Measurements from ENCODE around the gene PPP6R3. TPM values are rescaled to one million over a fixed set of nuclear protein-coding genes. Genes with fewer than 3 reads are reported as not detected.

PPP6R3 gene
- polyA plus RNA-seq, 1 donor from 2014 or later: 111 TPM

DNA sequence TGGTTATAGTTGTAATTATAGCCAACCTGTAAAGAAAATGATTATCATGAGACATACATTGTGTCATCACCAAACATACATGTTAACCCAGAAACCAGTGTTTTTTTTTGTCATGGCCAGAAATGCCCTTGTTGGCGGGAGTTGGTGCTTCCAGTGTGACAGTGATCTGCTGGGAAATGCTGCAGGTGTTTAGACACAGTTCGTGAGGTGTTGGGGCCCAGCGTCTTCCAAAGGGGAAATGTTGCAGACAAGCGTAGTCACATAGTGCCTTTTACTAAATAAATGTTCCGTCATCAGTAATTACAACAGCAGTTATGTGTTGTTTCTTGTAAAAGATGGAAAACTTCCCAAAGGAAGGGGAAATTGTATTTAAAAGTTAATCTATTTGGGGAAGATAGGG, 131.2 kb downstream of the PPP6R3 start:
- H2AFZ ChIP-seq (ENCODE audit: low read depth, low read length): no peak overlapping the region
- no peaks in the 10 kb centered on the region for H3K27me3 ChIP-seq (ENCODE audit: insufficient read depth, low read depth, low read length)
- H4K20me1 ChIP-seq (ENCODE audit: insufficient read depth): no peaks in the 10 kb centered on the region
- no peaks in the 10 kb centered on the region for H3K9me2 ChIP-seq (ENCODE audit: insufficient read depth, low read length)
- H3K9ac ChIP-seq (ENCODE audit: low read length): no peak overlapping the region
- no peak overlapping the region for H3K4me3 ChIP-seq (ENCODE audit: low read length)
- no peaks in the 10 kb centered on the region for H3F3A ChIP-seq (ENCODE audit: insufficient read depth, low read length, poor library complexity, severe bottlenecking)
- H3K9me3 ChIP-seq (ENCODE audit: low read length): no peaks in the 10 kb centered on the region
- H3K36me3 ChIP-seq (ENCODE audit: insufficient read depth, low read length): peaks cover 7% of the 10 kb centered on the region
- H3K79me2 ChIP-seq (replicated peaks; ENCODE audit: insufficient read depth, low read length): no peaks in the 10 kb centered on the region
- H3K4me2 ChIP-seq (ENCODE audit: low read length): no peak overlapping the region
- no peak for TF ChIP-seq EZH2 (IDR thresholded peaks at IDR 0.05; ENCODE audit: borderline replicate concordance, insufficient read depth, low read length, poor library complexity, severe bottlenecking)
- TF ChIP-seq EP300 (conservative IDR thresholded peaks at IDR 0.05; ENCODE audit: poor library complexity, severe bottlenecking): no peak
- TF ChIP-seq SMC3 (conservative IDR thresholded peaks at IDR 0.05; ENCODE audit: poor library complexity): no peak
- TF ChIP-seq MXI1 (conservative IDR thresholded peaks at IDR 0.05; ENCODE audit: poor library complexity, severe bottlenecking): no peak
- TF ChIP-seq POLR2AphosphoS5 (IDR thresholded peaks at IDR 0.05): no peak
- TF ChIP-seq, protein P1, sequence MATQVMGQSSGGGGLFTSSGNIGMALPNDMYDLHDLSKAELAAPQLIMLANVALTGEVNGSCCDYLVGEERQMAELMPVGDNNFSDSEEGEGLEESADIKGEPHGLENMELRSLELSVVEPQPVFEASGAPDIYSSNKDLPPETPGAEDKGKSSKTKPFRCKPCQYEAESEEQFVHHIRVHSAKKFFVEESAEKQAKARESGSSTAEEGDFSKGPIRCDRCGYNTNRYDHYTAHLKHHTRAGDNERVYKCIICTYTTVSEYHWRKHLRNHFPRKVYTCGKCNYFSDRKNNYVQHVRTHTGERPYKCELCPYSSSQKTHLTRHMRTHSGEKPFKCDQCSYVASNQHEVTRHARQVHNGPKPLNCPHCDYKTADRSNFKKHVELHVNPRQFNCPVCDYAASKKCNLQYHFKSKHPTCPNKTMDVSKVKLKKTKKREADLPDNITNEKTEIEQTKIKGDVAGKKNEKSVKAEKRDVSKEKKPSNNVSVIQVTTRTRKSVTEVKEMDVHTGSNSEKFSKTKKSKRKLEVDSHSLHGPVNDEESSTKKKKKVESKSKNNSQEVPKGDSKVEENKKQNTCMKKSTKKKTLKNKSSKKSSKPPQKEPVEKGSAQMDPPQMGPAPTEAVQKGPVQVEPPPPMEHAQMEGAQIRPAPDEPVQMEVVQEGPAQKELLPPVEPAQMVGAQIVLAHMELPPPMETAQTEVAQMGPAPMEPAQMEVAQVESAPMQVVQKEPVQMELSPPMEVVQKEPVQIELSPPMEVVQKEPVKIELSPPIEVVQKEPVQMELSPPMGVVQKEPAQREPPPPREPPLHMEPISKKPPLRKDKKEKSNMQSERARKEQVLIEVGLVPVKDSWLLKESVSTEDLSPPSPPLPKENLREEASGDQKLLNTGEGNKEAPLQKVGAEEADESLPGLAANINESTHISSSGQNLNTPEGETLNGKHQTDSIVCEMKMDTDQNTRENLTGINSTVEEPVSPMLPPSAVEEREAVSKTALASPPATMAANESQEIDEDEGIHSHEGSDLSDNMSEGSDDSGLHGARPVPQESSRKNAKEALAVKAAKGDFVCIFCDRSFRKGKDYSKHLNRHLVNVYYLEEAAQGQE (IDR thresholded peaks at IDR 0.05; ENCODE audit: borderline replicate concordance): no peak
- no peak for TF ChIP-seq TAF1 (IDR thresholded peaks at IDR 0.05; ENCODE audit: low read depth)
- TF ChIP-seq, protein P2, sequence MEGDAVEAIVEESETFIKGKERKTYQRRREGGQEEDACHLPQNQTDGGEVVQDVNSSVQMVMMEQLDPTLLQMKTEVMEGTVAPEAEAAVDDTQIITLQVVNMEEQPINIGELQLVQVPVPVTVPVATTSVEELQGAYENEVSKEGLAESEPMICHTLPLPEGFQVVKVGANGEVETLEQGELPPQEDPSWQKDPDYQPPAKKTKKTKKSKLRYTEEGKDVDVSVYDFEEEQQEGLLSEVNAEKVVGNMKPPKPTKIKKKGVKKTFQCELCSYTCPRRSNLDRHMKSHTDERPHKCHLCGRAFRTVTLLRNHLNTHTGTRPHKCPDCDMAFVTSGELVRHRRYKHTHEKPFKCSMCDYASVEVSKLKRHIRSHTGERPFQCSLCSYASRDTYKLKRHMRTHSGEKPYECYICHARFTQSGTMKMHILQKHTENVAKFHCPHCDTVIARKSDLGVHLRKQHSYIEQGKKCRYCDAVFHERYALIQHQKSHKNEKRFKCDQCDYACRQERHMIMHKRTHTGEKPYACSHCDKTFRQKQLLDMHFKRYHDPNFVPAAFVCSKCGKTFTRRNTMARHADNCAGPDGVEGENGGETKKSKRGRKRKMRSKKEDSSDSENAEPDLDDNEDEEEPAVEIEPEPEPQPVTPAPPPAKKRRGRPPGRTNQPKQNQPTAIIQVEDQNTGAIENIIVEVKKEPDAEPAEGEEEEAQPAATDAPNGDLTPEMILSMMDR (IDR thresholded peaks at IDR 0.05; ENCODE audit: poor library complexity, severe bottlenecking): no peak
- TF ChIP-seq RAD21 (conservative IDR thresholded peaks at IDR 0.05): no peak
- no peak overlapping the region for H3K27ac ChIP-seq (ENCODE audit: low read length)

DNA sequence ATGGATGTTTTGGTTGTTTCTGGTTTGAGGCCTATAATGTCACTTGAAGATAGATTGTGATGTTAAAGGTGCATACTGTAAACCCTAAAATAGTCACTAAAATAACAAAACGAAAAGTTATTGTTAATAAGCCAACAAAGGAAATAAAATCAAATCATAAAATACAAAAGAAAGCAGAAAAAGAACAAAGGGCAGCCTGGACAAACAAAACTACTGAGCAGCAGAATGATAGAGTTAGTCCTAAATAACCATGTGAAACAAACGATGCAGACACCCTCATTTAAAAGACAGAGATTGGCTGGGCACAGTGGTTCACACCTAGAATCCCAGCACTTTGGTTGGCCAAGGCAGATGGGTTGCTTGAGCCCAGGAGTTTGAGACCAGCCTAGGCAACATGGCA, 132.9 kb downstream of the PPP6R3 start:
- Histone ChIP-seq H2AFZ (ENCODE audit: low read depth, low read length) (no peak overlapping the region), H3K9me3 (ENCODE audit: low read length) (no peaks in the 10 kb centered on the region), H3K79me2 (replicated peaks; ENCODE audit: insufficient read depth, low read length) (no peaks in the 10 kb centered on the region), H3K27me3 (ENCODE audit: insufficient read depth, low read depth, low read length) (no peaks in the 10 kb centered on the region), H3K9me2 (ENCODE audit: insufficient read depth, low read length) (no peaks in the 10 kb centered on the region), H3F3A (ENCODE audit: insufficient read depth, low read length, poor library complexity, severe bottlenecking) (no peaks in the 10 kb centered on the region), H3K9ac (ENCODE audit: low read length) (no peak overlapping the region), H3K27ac (ENCODE audit: low read length) (no peak overlapping the region), H4K20me1 (ENCODE audit: insufficient read depth) (no peaks in the 10 kb centered on the region), H3K36me3 (ENCODE audit: insufficient read depth, low read length) (peaks cover 7% of the 10 kb centered on the region), H3K4me2 (ENCODE audit: low read length) (no peak overlapping the region), H3K4me3 (ENCODE audit: low read length) (no peak overlapping the region)
- no peak for TF ChIP-seq MXI1 (conservative IDR thresholded peaks at IDR 0.05; ENCODE audit: poor library complexity, severe bottlenecking)
- TF ChIP-seq POLR2AphosphoS5 (IDR thresholded peaks at IDR 0.05): no peak
- no peak for TF ChIP-seq RAD21 (conservative IDR thresholded peaks at IDR 0.05)
- no peak for TF ChIP-seq EP300 (conservative IDR thresholded peaks at IDR 0.05; ENCODE audit: poor library complexity, severe bottlenecking)
- TF ChIP-seq EZH2 (IDR thresholded peaks at IDR 0.05; ENCODE audit: borderline replicate concordance, insufficient read depth, low read length, poor library complexity, severe bottlenecking): no peak
- TF ChIP-seq, protein P1 (IDR thresholded peaks at IDR 0.05; ENCODE audit: borderline replicate concordance): no peak
- TF ChIP-seq, protein P2 (IDR thresholded peaks at IDR 0.05; ENCODE audit: poor library complexity, severe bottlenecking): no peak
- TF ChIP-seq TAF1 (IDR thresholded peaks at IDR 0.05; ENCODE audit: low read depth): no peak
- TF ChIP-seq SMC3 (conservative IDR thresholded peaks at IDR 0.05; ENCODE audit: poor library complexity): no peak

Measured in neural cell (in vitro differentiated cells).